A172 (cell line): ENCODE results near the gene MS4A18. TPM values are rescaled to one million over a fixed set of nuclear protein-coding genes. Genes with fewer than 3 reads are reported as not detected.
"Not testable (repeated sequence)": the region's sequence is repeated elsewhere in the genome, so short reads cannot be mapped to it uniquely, and the experiment has no call there.

Experiments
- DNase-seq: peaks from one replicate; pipeline ENCODE4 v3.0.0-alpha.2; 2015; ENCODE audit warnings: low spot score
- total RNA-seq: library from RNA; depleted of rRNA; stranded (reverse); fragments of >200 nt; shearing (Covaris generic); gene quantifications from 2 replicates; pipeline ENCODE4 v1.2.3, GENCODE V29; 2014; rRNA removed

MS4A18 gene
- total RNA-seq, result not detected in 2 replicates

GRCh38 chr11:60724420-60724819 is at the start of gene MS4A18:
TSS of gene MS4A18 (plus strand) at chr11:60724720.
- DNase-seq, result no peak

DNA sequence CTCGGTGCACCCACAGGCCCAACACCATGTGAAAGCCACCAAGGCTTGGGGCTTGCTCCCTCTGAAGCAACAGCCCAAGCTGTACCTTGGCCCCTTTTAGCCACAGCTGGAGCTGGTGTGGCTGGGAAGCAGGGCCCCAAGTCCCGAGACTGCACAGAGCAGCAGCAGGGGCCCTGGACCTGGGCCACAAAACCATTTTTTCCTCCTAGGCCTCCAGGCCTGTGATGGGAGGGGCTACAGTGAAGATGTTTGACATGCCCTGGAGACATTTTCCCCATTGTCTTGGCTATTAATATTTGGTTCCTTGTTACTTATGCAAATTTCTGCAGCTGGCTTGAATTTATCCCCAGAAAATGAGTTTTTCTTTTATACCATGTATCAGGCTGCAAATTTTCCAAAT is 46.3 kb upstream of the MS4A18 start:
- not testable (repeated sequence) for DNase-seq

- no peak for DNase-seq
Observed at GRCh38 chr11:60679879-60680278, 44.6 kb upstream of the MS4A18 start.

- DNase-seq, result no peak
Observed at GRCh38 chr11:60680455-60681119, 43.9 kb upstream of the MS4A18 start.

DNA sequence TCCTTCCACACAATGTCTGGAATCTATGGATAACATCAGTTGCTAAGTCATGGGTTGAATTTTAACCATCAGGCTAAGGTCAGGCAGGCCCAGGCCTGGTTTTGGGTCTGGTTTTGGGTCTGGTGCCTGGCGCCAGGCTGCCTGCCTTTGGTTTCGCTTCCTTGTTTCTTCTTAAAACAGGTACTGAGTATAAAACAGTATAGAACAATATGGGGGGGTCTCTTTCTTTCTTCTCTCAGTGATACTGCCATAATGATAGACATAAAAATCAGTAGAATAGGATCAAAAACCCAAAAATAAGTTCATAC is 40.0 kb upstream of the MS4A18 start:
- not testable (repeated sequence) for DNase-seq

- DNase-seq, result no peak
Observed at GRCh38 chr11:60691661-60692060, 32.9 kb upstream of the MS4A18 start.

GRCh38 chr11:60699284-60699691 is 25.2 kb upstream of the MS4A18 start, which contains the start of gene MS4A8:
TSS of gene MS4A8 (plus strand) at chr11:60699612. CDS start at chr11:60700861, 1,249 bp downstream.
- no peak for DNase-seq

DNA sequence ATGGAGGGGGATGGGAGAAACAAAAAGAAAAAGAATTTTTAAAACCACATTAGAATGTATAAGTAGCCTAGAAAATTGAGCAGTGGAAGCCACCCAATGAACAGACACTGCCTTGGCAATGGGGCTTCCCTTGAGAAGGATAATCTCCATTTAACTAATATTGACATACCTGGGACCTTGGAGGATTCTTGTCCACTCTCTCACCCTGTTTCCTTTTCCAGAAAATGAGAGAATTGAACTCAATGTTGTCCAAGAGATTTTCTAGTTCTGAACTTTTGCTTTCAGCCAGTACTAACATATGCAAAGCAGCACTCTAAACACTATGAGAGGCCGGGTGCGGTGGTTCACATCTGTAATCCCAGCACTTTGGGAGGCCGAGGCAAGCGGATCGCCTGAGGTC is 24.6 kb upstream of the MS4A18 start:
- no peak for DNase-seq

- DNase-seq, result no peak
Observed at GRCh38 chr11:60700689-60701468, 23.6 kb upstream of the MS4A18 start.

DNA sequence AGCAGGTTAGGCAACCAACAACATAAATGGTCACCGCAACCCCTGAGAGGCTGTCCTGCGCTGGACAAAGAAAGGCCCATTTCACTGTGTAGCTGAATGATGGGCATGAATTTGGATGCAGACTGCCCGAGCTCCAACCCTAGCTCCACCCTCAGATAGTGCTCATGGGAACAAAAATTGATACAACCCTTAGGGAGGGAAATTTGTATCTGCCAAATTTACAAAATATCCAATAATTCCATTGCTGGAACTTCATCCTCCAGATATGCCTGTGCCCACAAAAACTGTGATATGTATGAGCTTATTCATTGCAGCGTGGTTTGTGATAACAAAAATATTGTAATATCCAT is 23.1 kb upstream of the MS4A18 start:
- DNase-seq, result no peak

DNA sequence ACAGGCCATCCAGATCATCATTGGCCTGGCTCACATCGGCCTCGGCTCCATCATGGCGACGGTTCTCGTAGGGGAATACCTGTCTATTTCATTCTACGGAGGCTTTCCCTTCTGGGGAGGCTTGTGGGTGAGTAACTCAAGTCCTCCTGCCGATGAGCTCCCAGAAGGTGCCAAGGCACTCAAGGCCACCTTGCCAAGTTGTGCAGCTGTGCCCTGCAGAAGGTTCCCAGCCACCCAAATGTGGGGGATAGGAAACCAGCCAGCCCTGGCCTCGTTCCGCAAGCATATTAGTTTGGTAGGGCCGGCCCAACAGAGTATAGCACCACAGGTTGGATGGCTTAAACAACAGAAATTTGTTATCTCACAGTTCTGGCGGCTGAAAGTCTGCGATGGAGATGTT is 21.1 kb upstream of the MS4A18 start:
- DNase-seq, result no peak

GRCh38 chr11:60705895-60706294 is 18.6 kb upstream of the MS4A18 start:
- no peak for DNase-seq

GRCh38 chr11:60706931-60707330 is 17.6 kb upstream of the MS4A18 start:
- DNase-seq, result no peak

DNA sequence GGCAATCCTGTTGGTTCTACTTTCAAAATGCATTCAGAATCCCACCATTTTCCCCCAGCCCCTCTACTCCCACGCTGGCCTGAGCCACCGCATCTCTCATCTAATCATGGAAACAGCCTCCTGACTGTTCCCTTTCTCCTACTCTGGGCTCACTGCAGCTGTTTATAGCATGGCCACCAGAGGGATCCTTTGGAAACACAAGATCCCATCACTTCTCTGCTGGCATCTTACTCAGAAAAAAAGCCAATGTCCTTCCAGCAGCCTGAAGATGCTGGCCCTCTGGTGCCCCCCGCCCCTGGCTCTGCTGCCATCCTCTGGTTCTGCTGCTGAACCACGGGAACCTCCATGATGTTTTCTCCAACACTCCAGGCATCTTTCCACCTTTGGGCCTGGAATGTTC is 14.0 kb upstream of the MS4A18 start:
- no peak for DNase-seq

DNA sequence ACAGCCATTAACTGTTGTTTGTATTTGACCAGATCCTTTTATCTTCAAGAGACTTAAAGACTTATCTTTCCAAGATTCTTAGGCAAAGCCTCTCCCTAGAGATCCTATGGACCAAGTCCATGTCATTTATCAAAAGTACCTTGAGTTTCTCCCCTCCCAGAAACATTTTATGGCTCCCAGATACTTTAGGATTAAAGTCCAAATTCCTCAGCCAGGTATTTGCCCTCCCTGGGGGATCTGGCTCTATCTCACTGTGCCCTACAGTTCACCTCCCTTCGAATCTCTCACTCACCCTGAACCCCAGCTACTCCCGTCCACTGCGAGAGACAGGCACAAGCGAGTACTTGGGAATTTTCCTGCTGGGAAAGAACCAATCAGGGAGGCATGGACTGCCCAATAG is 13.2 kb upstream of the MS4A18 start:
- no peak for DNase-seq

GRCh38 chr11:60713423-60713822 is 11.1 kb upstream of the MS4A18 start:
- not testable (repeated sequence) for DNase-seq

DNA sequence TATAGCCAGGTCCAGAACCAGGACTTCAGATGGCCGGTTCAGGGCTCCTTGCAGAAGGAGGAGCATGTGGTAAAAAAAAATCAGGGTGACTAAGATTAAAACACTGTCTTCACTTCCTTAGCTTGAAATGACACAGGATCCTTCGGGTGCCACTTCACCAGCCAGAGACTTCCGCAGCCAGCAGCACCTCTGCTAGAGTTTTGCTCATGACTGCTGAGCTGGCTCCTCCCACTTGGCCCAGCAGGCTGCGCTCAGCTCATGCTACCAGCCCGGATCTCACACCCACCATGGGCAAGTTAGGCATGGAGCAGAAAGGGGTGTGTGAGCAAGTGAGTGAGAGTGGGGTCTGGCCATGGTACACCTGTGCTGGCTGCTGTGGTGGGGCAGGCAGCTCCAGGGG is 6.6 kb upstream of the MS4A18 start:
- no peak for DNase-seq

DNA sequence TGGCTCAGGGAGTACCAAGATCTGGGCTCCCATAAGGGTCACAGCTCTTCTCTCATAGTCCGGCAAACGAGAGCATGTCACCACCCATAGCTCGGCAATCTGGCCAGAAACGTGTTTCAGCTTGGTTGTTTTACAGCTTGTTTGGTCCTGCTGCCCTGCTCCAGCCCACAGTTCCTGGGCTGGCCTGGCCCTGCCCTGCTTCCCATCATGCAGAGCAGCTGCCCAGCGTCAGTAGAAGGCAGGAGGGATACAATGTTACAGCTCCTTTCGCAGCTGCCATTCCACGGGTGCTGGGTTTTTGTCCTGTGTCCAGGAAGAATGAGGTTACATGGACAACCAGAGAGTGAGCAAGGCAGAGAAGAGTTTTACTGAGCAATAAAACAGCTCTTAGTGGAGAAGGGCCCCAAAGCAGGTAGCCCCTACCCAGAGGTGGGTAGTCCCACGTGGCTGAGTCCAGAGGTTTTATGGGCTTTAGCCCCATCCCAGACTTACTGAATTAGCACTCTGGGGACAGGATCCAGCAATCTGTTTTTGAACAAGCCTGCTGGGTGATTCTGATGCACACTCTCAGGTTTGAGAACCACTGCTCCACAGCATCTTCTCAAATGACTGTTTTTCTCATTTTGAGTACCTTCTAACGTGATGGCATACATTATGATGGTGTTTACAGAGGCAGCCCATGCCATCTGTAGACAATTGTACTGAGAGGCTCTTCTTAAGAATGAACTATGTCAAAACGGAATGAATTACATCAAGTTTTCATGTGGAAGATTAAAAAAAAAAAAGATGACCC is 5.8 kb upstream of the MS4A18 start:
- no peak for DNase-seq

DNA sequence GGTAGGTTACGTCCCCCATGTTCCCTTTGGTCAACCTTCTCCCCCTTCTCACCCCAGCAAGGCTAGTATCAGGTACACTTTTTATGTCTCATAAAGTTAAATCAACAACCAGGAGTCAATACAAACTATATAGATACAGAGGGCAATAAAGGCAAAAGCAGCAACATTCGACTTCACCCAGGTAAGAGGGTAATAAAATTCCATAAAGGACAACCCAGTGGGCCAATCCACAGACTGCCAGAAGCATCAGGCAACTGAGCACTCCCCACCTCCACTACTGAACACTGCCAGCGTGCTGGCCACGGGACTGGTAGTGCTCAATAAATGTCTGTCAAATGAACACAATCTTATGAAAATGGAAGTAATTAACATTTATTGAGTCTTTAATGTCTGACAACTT is 5.1 kb upstream of the MS4A18 start:
- no peak for DNase-seq

DNA sequence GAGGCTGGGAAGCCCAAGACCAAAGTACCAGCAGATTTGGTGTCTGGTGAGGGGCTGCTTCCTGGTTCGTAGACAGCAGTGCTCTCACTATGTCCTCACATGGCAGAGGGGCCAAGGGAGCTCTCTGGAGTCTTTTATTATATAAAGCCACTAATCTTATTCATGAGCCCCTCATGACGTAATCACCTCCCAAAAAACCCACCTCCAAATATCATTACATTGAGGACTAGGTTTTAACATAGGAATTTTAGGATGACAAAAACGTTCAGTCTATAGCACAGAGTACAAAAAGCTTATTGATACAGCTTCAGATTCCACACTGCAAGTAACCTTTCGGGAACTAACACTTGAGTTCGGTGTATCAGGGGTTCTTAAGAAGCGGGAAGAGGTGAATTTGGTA is 4.1 kb upstream of the MS4A18 start:
- no peak for DNase-seq

DNA sequence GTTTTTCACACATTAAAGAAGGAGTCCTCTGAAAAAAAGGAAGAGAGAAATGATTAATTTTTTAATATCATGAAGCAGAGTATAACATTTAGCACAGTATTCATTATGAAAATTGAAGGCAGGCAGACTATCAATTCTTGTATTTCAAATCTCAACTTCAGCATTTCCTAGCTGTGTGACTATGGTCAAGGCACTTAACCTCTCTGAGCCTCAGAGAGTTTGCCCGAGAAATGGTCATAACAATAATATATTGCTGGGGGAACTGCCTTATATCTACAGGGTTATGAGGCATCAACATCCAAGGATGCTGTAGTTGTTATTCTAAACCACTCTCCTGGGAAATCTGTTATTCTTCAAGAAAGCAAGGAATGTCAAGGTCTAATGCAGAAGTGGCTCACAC is 1.1 kb downstream of the MS4A18 start:
- no peak for DNase-seq

GRCh38 chr11:60731586-60731985 is 7.1 kb downstream of the MS4A18 start:
- no peak for DNase-seq

DNA sequence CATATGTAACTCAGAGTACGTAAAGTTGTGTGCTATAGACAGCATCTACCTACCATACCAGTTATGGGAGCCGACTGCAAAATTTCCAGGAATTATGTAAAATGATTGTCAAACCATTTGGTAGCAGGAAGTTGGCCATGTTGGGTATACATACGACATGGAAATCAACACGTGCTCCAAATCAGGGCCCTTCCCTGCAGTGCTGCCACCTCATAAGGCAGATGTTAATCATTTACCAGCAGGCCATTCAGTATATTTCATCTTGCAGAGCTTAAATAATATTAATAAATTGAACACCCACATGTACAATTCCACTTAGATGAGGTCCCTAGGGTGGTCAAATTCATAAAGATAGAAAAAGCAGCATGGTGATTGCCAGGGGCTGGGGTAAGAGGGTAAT is 9.8 kb downstream of the MS4A18 start:
- DNase-seq, result no peak
